ENCODE data around the gene G6PC3. TPM values are rescaled to one million over a fixed set of nuclear protein-coding genes. Genes with fewer than 3 reads are reported as not detected.
"Not testable (repeated sequence)": the region's sequence is repeated elsewhere in the genome, so short reads cannot be mapped to it uniquely, and the experiment has no call there.

The G6PC3 gene
- polyA plus RNA-seq, 4 donors, result 59.9 to 91.7 (median 73.9) TPM

DNA sequence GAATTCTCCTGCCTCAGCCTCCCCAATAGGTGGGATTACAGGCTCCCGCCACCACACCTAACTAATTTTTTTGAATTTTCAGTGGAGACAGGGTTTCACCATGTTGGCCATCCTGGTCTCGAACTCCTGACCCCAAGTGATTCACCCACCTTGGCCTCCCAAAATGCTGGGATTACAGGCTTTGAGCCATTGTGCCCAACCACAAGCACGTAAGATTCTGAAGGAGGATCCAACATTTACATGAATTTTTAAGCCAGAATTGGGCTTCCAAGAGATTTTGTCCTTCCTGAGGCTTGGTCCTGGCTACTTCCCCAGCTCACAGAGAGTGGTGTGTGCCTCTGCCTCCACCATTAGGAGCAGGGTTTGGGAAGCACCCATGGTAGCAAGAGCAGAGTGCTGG is 11.1 kb downstream of the G6PC3 start:
- no peak for DNase-seq (ENCODE audit: low read depth in 4 of 4, low spot score in 3 of 4)

DNA sequence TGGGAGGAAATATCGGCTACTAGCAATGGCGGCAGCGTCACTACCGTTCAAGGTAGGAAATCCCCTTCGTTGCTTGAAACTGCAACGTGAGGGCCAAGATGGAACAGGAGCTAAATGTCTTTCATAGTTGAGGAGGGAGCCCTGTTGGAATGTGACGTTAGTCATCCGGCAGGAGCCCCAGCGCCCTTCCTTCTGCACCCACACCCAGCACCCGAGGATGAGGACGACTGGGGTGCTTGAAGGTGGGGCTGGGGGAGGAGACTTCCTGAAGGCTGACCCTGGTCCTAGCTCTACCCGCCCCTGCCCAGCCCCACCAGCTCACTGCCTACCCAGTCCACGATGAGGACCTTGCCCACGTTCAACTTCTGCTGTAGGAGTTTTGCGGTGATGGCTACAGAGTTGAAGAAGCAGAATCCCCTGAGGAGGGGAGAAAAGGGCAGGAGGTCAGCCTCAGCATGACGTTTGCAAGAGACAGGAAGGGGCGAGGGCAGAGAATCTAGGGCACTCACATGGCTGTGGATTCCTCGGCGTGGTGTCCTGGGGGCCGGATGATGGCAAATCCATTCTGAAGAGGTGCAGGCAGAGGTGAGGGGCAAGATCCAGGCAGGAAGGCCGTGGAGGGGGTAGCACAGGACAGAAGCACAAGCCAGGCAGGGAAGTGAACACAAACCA is 11.9 kb downstream of the G6PC3 start:
- DNase-seq (ENCODE audit: low read depth in 4 of 4, low spot score in 3 of 4), result no peak

DNA sequence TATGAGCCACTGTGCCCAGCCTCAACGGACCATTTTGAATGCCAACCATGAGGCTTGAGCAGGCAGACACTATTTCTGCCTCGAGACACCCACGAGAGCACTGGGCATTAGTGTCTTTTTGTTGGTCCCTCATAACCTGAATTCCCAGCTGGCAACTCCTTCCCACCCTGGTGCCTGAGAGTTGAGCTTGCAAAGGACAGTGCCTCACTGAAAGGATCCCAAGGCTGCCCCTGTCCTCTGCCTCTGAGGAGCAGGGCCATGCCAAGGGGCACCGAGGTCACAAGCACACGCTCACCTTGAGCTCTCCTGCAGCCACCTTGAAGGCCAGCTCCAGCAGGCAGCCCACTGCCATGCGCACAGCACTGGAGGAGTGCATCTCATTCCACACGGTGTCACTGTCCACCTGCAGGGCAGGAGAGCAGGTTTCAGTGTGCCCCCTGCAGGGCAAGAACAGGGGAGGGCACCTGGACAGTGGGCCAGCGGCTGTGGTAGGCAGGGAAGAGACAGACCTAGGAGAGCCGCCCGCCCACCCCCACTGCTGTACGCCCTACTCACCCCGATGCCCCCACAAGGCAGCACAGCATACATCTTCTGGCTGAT is 12.8 kb downstream of the G6PC3 start:
- DNase-seq (ENCODE audit: low read depth in 4 of 4, low spot score in 3 of 4), result no peak

DNA sequence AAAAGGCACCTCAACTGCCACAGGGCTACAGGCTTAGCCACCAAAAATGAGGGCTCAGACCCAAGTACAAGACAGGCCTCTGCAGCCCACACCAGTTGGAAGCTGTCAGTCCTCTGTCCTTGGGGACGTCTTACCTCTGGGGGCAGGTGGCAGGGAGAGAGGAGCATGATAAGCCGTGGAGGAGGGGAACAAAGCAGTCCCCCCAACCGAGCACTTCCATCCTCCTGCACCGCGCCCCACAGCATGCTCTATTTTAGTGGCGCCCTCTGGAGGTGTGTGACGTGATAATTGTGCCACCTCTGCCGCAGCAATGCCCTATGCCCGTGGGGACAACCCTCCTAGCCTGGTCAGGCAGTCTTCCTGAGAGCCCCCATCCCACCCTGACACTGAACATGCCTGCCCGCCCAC is 13.6 kb downstream of the G6PC3 start:
- no peak for DNase-seq (ENCODE audit: low read depth in 4 of 4, low spot score in 3 of 4)

DNA sequence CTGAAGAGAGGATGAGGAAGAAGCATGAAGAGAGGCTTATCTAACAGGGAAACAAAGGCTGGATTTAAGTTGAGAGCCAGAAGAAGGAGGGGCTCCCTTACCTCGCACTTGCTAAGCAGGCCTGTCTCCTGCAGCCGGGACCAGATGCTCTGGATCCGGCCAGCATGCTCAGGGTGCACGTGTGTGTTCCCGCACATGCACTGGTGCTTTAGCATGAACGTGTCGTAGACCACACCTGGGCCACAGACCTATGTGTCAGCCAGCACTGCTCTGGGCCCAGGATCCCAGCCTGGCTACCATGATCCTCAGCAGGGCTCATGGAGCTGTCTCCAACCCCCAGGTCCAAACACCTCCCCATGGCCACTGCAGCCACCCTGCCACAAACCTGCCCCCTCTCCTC is 14.4 kb downstream of the G6PC3 start:
- DNase-seq (ENCODE audit: low read depth in 4 of 4, low spot score in 3 of 4), result no peak

DNA sequence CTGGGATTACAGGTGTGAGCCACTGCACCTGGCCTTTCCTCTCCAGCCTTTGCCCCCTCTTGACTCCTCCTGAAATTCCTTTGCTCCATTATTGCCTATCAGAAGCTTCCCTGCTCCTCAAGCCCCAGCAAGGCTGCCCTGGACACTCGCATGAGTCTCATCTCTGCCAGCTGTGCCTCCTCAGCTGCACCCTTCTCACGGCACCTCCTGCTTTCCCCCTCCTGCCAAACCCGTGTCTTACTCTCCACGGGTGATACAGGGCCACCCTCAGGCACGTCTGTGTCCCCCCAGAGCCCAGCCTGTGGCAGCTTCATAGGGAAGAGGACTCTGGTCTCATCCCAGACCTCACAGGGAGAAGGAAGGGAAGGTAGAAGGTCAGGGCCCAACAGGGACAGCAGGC is 15.4 kb downstream of the G6PC3 start:
- DNase-seq (ENCODE audit: low read depth in 4 of 4, low spot score in 3 of 4), result no peak

DNA sequence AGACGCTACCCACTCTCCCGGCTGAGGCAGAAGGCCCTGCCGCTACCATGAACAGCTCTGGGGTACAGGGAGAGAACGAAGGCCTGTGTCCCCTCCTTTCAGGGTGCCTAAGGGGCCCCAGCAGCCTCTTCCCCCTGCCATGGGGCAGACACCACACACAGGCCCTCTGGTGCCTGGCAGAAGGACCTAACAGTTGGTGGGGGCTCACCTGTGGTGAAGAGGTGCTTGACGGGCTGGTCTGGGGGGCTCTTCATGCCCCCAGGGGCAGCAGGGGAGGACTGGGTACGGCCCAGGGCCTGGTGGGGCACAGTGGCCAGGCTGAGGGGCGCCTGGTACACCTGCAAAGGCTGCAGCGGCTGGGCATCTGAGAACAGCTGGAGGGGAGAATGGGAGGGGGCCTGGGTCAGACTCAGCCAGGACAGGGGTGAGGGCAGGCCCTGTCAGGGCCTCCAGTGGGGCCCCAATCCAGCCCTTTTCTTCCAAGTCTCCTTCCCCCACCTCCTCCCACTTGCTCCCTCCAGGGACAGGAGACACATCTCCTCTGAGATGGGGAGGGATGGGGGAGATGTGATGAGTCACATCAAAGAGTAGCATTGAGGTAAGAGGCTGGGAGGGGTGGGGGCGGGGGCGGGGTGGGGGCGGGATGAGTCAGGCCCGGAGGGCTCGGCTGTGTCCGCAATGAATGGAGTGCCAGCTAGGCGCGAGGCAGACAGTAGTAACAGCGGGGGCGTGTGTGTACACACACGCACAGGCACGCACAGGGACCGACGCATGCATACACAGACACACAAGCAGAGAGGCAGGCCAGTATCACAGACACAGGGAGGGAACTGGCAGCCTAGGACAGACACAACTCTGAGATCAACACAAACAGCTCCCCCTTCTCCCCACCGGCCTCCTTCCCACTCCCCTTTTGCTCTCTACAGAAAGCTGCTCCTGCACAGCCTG is 16.1 kb downstream of the G6PC3 start:
- DNase-seq (ENCODE audit: low read depth in 4 of 4, low spot score in 3 of 4), result no peak

DNA sequence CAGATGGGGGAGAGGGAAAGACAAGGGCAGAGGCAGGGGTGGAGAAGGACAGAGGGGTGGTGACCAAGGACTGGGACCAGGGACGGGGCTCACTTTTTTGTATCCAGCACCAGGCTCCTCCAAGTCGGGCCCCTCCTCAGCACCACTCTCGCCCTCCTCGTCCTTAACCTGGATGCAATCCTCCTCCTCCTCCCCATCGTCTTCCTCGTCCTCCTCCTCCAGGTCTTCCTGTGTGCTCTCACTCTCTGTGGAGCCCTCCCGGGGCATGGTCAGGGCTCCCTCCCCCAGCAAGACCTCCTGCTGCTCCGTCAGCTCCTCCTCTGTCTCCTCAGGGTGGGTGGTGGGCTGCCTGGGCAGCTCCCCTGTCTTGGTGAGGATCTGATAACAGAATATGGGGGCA is 16.8 kb downstream of the G6PC3 start:
- DNase-seq (ENCODE audit: low read depth in 4 of 4, low spot score in 3 of 4), result no peak

DNA sequence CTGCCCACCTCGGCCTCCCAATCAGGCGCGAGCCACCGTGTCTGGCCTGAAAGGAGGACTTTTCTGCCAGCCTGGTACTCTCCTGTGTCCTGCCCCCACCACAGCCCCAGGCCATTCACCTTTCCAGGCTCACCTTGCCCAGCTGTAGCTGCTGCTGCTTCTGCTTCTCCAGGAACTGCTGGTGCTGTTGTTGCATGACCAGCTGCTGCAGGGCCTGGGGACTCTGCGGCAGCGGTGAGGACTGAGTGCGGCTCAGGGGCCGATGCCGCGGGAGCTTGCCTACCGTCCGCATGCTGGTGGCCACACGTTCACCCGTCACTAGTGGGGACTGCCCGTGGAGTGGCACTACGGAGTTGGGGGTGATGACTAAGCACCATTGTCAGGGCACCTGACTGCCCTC is 17.7 kb downstream of the G6PC3 start:
- no peak for DNase-seq (ENCODE audit: low read depth in 4 of 4, low spot score in 3 of 4)

DNA sequence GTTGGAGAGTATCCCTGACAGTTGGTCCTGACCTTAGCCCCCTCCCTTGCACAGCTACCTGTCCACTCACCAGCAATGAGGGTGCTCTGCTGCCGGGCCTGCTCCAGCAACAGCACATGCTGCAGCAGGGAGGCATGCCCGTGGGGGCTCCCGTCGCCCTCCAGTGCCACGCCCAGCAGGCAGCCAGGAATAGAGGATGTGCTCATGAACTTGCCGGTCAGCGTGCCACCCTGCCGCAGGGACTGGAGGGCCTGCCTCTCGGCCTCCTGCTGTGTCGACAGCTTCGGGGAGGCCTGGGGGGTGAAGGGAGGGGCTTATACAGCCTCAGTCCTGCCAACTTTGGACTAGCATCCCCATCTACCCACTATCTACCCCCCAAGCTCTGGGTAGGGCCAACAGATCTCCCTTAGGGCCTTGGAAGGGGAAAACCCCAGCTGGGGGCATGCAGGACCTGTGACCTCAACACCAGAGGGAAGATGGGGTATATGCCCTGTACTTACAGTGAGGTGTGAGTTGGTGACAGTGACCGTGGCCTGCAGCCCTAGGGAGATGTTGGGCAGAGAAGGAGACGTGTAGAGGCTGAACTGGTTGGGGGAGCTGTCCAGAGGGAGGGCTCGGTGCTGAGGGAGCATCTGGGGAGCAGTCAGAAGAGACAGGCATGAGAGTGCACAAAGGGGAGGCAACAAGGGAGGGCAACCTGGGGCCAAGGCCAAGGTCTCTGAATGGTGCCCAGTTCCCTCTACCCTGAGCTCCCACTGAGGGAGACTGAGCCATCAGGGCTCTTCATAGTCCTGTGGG is 20.9 kb downstream of the G6PC3 start:
- no peak for DNase-seq (ENCODE audit: low read depth in 4 of 4, low spot score in 3 of 4)

DNA sequence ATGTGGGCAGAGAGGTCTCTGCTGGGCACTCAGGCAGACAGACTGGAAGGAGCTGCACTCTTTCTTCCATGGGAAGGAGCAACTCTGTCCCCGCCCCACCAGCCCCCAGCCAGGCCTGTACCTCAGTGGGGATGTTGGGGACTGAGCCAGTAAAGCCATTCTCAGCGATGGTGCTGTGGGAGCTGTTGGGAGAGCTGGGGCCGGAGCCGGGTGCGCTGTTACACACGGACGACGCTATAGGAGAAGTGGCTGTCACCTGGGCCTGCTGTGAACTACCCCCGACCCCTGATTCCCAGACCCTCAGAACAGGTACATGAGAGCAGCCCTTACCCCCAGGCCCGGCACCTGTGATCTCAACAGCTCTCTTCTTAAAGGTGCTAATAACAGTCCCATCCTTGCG is 21.5 kb downstream of the G6PC3 start:
- no peak for DNase-seq (ENCODE audit: low read depth in 4 of 4, low spot score in 3 of 4)

DNA sequence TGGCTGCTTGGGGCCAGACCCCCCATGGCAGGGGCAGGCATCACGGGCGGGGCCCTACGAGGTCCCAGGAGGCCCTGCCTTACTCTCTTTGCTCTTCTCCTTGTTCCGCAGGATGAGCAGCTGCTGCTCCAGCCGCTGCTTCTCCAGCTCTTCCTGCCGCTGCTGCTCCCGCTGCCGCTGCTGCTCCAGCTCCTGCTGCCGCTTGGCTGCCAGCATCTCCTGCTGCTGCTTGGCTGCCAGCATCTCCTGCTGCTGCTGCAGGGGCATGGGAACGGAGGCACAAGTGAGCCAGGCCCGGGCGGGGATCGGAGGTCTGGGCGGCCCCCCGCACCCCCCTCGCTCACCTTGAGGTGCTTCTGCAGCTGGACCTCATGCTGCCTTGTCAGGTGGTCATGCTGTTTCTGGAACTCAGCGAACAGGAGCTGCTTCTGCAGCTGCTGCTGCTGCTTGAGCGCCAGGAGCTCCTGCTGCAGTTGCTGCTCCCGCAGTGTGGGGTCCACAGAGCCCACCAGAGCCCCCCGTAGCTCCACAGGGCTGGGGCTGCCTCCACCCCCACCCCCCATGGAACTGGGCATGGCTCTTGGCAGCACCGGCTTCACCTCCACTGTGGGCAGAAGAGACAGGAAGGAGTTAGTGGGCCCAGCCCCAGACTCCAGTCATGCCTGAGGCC is 22.8 kb downstream of the G6PC3 start:
- DNase-seq (ENCODE audit: low read depth in 4 of 4, low spot score in 3 of 4), result no peak

DNA sequence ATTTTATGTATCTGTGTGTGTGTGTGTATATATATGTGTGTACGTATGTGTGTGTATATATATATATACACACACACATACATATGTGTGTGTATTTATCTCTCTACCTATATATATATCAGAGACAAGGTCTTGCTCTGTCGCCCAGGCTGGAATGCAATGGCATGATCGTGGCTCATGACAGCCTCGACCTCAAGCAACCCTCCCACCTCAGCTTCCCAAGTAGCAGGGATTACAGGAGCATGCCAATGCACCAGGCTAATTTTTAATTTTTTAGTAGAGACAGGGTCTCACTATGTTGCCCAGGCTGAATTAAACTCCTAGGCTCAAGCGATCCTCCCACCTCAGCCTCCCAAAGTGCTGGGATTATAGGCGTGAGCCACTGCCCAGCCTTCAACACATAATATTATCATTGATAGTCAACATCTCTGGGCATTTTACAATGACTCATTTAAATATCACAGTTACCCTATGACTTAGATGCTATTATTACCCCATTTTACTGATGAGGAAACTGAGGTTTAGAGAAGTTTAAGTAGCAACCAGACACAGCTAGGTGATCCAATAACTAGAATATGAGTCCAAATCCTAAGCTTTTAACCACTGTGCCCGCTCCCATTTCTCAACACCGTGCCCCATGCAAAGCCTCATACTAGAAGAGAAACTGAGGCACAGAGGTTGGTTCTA is 24.3 kb downstream of the G6PC3 start:
- no peak for DNase-seq (ENCODE audit: low read depth in 4 of 4, low spot score in 3 of 4)

DNA sequence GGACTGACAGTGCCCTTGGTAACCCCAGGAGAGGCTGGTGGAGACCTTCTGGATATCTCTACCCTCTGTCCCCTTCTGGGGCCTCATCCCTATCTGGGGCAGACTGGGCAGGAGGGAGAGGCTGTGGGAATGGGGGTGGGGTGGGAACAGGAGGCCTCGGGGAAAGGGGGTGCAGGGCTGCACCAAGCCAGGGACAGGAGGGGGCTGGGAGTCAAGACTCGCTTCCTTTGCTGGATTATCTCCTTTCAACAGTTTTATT is 24.8 kb downstream of the G6PC3 start:
- DNase-seq (ENCODE audit: low read depth in 4 of 4, low spot score in 3 of 4), result no peak

DNA sequence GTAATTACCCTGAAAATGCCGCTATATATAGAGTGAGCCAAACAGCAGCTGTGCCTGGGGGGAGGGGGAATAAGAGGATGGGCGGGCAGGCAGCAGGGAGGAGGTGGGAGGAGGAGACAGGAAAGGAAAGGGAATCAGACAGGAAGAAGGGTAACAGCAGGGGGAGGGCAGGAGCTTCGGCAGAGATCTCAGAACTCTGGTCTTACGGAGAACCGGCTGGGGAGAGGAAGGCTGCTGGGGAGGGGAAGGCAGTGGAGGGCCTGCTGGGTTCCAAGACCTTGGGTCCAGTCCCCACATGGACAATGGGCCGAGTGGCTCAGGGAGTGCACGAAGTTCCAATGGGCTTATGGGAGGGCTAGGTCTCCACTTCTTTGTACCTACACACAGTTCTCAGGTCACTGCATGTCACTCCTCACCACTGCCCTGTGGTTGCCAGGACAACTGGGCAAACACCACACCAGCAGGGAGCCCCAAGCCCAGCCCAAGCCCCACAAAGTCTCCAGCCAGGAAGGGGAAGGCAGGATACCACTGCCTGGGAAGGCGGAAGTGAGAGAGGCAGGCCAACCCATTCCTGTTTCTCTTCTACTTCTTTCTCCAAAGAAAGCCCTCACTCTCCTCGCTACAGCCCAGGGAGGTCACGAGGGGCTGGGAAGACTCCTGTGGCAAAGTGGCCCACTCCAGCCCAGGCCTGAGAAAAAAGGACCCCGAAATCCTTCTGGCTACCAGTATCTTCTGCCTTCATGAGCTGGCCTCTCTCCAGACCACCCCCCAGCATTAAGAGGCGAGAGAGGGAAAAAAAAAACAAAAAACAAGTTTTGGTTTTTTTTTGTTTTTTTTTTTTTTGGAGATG is 25.3 kb downstream of the G6PC3 start:
- peak; percentile 74 to 82 (median 76) for DNase-seq (ENCODE audit: low read depth in 4 of 4, low spot score in 3 of 4)

DNA sequence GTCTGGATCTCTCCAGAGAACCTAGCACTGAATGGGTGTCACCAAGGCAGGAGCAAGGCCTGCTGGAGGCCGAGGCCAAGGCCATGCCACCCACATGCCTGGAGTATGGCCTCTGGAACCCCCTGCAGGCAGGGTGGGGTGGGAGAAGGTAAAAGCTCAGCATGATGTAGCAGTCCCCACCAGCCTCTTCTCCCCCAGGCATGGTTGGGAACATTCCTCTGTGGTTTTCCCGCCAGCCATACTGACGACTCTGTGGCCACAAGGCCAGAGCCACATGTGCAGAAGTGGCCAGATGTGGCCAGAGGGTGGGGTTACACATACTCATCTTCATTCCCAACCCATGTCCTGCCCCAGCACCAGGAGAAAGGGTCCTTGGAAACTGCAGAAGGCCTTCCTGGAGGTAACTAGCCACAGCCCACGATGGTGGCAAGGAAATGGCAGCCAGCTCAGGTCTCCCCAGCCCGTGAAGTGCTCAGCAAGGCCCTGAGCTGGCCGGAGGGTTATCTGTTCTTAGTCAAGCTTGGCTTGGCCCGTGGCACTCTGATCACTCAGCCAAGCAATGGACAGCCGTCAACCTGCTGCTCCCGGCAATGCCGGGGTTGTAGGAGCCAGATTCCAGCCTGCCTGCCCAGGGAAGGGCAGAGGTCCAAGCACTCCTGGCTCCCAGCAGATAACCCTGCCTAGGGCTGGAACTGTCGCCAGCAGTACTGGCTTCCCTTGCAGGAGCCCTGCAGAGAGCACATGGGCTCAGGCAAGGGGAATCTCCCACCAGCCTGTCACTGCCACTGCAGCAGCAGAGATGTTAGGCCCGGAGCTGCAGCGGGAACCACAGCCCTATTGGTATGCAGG is 26.8 kb downstream of the G6PC3 start:
- DNase-seq (ENCODE audit: low read depth in 4 of 4, low spot score in 3 of 4), result no peak

DNA sequence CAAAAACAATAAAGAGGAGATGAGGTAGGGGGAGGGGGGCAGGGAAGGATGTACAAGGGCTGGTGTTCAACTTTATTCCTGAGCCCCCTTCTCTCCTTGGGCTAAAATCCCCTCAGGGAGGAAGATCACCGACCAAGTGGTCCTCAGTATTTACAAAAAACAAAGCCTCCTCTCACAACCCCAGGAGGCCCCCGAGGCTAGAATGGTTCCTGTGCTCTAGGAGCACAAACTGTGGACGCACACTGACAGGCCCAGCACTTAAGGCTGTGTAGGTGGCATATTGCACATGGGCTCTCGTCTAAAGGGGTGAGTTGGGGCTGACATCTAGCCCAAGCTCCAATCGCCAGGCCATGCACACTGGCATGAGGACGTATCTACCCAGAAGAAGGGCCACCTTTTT is 31.3 kb downstream of the G6PC3 start:
- DNase-seq (ENCODE audit: low read depth in 4 of 4, low spot score in 3 of 4), result not testable (repeated sequence)

Data from left renal pelvis (tissue), 4 donors.